GM19238 (cell line): Measurements from ENCODE around the gene CT45A5.
A peak's percentile ranks its signal among the peaks of the same experiment; 100 is the strongest.
"Not testable (repeated sequence)": the region's sequence is repeated elsewhere in the genome, so short reads cannot be mapped to it uniquely, and the experiment has no call there.

Experiments
- DNase-seq: peaks from one replicate; pipeline ENCODE4 v3.0.0; 2011; ENCODE audit warnings: low spot score; ENCODE audit not compliant: insufficient read length

CT45A5 gene, protein sequence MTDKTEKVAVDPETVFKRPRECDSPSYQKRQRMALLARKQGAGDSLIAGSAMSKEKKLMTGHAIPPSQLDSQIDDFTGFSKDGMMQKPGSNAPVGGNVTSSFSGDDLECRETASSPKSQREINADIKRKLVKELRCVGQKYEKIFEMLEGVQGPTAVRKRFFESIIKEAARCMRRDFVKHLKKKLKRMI

DNA sequence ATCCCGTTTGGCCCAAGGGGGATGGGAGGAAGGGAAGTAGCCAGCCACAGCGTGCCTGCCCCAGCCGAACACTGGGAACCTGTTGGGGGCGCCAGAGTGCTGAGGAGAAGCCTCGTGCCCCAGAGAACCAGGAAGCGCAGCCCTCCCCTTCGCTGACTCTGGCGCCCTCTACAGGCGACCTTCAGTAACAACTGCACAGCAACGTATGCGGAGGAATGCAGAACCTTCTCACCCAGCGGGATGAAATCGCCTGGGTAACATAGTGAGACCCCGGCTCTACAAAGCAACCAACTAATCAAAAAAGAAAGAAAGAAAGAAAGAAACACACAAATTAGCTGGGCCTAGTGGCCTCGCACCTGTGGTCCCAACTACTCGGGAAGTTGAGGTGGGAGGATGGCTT, at the start of gene CT45A5:
CT45A5 (minus strand) TSS at position 101 of the 400 bp plus-strand sequence. CDS start 3,774 bp downstream, outside the sequence.
- DNase-seq, result not testable (repeated sequence)

DNA sequence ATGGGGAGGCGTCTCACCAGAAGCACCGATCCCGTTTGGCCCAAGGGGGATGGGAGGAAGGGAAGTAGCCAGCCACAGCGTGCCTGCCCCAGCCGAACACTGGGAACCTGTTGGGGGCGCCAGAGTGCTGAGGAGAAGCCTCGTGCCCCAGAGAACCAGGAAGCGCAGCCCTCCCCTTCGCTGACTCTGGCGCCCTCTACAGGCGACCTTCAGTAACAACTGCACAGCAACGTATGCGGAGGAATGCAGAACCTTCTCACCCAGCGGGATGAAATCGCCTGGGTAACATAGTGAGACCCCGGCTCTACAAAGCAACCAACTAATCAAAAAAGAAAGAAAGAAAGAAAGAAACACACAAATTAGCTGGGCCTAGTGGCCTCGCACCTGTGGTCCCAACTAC, 34.6 kb upstream of the CT45A5 start, which contains the start of gene CT45A2:
CT45A2 (minus strand) TSS at position 101 of the 400 bp plus-strand sequence. CDS start 3,747 bp downstream, outside the sequence.
- DNase-seq, result not testable (repeated sequence)

DNA sequence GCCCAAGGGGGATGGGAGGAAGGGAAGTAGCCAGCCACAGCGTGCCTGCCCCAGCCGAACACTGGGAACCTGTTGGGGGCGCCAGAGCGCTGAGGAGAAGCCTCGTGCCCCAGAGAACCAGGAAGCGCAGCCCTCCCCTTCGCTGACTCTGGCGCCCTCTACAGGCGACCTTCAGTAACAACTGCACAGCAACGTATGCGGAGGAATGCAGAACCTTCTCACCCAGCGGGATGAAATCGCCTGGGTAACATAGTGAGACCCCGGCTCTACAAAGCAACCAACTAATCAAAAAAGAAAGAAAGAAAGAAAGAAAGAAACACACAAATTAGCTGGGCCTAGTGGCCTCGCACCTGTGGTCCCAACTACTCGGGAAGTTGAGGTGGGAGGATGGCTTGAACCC, 17.4 kb upstream of the CT45A5 start, which contains the start of gene CT45A6:
CT45A6 (minus strand) TSS at position 101 of the 400 bp plus-strand sequence. CDS start 3,794 bp downstream, outside the sequence.
- not testable (repeated sequence) for DNase-seq

DNA sequence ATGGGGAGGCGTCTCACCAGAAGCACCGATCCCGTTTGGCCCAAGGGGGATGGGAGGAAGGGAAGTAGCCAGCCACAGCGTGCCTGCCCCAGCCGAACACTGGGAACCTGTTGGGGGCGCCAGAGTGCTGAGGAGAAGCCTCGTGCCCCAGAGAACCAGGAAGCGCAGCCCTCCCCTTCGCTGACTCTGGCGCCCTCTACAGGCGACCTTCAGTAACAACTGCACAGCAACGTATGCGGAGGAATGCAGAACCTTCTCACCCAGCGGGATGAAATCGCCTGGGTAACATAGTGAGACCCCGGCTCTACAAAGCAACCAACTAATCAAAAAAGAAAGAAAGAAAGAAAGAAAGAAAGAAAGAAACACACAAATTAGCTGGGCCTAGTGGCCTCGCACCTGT, 17.2 kb downstream of the CT45A5 start, which contains the start of gene CT45A3:
CT45A3 (minus strand) TSS at position 101 of the 400 bp plus-strand sequence. CDS start 3,747 bp downstream, outside the sequence.
- DNase-seq, result not testable (repeated sequence)

DNA sequence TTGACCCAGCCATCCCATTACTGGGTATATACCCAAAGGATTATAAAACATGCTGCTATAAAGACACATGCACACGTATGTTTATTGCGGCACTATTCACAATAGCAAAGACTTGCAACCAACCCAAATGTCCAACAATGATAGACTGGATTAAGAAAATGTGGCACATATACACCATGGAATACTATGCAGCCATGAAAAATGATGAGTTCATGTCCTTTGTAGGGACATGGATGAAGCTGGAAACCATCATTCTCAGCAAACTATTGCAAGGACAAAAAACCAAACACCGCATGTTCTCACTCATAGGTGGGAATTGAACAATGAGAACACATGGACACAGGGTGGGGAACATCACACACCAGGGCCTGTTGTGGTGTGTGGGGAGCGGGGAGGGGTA, 40.6 kb downstream of the CT45A5 start:
- DNase-seq, result not testable (repeated sequence)

DNA sequence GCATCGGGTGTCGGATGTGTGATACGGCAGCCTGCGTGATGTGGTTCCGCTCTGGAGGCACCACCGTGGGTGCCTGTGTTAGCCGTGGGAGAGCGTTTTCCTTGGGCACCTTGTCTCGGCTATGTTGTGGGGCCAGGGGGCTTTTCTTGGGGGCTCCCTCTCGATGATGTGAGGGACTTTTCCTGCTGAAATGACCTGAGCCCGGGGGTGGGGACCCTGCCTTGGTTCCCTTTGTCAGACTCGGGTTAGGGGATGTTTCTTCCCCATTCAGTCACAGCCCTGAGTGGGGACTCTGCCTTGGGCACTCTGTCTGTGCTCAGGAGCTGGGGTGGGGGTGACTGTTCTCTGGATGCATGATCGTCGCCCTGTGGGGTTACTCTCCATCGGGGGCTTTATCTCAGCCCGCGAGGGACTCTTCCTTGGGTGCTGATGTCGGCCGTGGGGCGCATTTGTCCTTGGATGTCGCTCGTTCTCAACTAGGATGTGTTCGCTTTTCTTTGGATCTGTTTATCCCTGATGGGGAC, 44.0 kb downstream of the CT45A5 start:
- no peak for DNase-seq

DNA sequence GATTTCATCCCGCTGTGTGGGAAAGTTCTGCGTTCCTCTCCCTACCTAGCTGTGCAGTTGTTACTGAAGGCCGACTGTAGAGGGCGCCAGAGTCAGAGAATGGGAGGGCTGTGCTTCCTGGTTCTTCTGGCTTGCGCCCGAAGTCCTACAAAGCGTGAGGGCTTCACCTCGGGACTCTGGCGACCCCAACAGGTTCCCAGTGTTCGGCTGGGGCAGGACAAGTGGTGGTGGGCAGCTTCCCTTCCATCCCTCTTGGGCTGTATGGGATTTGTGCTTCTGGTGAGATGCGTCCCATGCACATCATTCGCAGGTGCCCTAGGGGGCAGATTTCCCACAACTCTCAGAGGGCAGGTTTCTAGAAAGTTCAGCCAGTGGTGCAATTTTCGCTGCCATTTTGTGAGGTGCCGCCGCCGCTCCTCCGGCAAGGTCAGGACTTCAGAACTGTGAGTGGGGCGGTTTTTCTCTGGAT, 44.6 kb downstream of the CT45A5 start:
- peak; percentile 27 for DNase-seq

DNA sequence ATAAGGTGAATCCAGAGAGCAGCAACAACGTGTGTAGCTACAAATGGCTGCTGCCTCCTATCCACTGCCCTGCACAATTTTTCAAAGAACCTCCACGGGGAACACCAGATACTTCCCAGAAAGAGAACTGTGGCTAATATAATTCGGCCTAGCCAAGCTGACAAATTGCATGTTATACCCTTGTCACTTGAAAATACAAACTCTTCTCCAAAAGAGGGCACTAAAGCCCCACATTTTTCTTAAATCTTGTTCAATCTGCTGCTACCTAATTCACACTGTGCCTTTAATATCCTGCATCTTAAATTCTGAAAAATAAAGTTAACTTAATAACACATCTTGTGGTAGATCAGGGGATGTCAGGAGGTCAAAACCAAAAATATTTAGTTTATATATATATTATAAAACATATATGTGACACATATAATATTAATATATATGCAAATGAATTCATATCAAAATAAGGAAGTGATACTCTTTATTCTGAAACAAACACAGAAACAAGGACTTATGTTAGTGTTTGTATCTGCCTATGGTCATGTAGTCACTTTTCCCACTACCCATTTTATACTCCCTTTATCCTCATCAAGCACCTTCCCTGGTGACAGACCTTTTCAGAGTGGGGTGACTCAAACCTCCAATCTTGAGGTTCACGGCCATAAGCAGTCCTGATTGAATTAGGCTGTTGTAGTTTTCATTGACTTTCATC, 47.8 kb downstream of the CT45A5 start:
- DNase-seq, result no peak

DNA sequence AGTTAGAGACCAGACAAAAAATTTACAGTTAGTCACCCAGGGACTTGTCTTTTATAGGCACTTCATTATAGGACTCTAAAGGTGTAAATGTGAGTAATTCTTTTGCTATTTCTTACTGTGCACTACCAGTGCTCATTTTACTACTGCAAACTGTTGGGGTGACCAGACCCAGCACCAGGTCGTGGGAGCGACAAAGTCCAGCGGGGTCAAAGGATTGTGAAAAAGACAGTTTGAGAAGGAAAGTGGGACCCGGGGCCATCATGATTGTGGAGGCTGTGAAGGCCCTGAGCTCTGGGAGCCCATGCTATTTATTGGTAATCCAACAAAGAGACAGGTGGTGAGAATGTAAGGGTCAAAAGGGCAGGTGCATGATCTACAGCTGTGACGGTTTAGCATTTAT, 50.6 kb downstream of the CT45A5 start:
- DNase-seq, result not testable (repeated sequence)
